ENCODE results near the gene TDP1. TPM values are rescaled to one million over a fixed set of nuclear protein-coding genes. Genes with fewer than 3 reads are reported as not detected.
A peak's percentile ranks its signal among the peaks of the same experiment; 100 is the strongest.

TDP1 gene
- total and polyA plus RNA-seq, 7 experiments from 2014 or later, result 39.0 to 69.2 (median 62.3) TPM

DNA sequence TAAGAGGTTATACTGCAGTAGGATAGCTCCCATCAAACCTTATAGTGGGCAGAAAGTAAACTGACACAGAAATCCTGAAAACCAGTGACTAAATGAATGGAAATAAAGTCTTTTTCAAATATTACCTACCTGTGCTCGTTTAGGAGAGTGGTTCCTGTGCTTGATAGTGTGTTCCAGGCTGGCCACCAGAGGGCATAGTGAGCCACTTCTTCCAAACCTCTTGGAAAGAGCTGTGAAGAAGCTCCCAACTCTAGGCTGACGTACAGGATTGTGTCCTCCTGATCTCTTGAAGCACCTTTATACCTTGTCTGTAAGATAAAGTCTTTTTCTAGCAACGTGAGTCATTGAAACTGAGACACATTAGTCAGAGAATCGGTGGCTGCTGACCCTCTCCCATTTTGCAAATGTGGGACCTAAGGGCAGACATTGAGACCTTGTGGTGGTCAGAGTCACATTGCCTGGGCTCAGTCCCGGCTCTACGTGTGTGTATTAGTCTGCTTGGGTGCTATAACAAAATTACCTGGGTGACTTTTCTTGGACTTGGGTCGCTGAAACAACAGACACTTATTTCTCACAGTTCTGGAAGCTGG lies 17.6 kb downstream of the TDP1 start:
- CTCF ChIA-PET, result interaction anchor here (0.6 to 2.1 kb wide), 12 partner anchors 12 to 785 kb away, joined by 3 to 17 read pairs (median 3); partner anchors contain the start of gene TDP1
- H3K36me3 ChIP-seq (ENCODE audit: control insufficient read depth in 2 of 3, insufficient read depth in 3 of 3, low read length in 3 of 3), result peaks cover 6 to 69% (median 6%) of the 10 kb centered on the region in 3 experiments
- POLR2A ChIA-PET, result interaction anchor here (0.6 to 2.7 kb wide), 2 partner anchors 18 to 20 kb away, joined by 3 to 16 read pairs; partner anchors contain the start of genes EFCAB11 and TDP1
- Mint-ChIP-seq H3K27me3 (no peaks in the 10 kb centered on the region), H3K36me3 (peaks cover 16 to 58% (median 28%) of the 10 kb centered on the region in 5 donors), H3K9me3 (no peaks in the 10 kb centered on the region), H3K4me3 (no peak overlapping the region), H3K4me1 (peaks cover 0 to 19% (median 3%) of the 10 kb centered on the region in 7 donors), H3K27ac (no peak overlapping the region)
- H3K9me3 ChIP-seq (ENCODE audit: control insufficient read depth in 2 of 3, low read length in 3 of 3), result no peaks in the 10 kb centered on the region
- peak; percentile 76 for ATAC-seq
- peak in 7 of 9 donors; percentile 21 to 44 (median 37) for DNase-seq
- H3K27ac ChIP-seq (ENCODE audit: low read depth, low read length), result no peak overlapping the region
- intact Hi-C loops (cut with micrococcal nuclease), result loop anchor here (1.0 to 10.0 kb wide), 6 partner anchors 17 to 724 kb away; partner anchors contain the start of gene EFCAB11 (in 1 of the 2)
- H3K4me1 ChIP-seq (ENCODE audit: control insufficient read depth in 2 of 2, insufficient read depth in 2 of 2, low read length in 2 of 2), result no peaks in the 10 kb centered on the region
- H3K4me3 ChIP-seq (ENCODE audit: low read length), result no peak overlapping the region
- no peaks in the 10 kb centered on the region for H3K27me3 ChIP-seq (ENCODE audit: control insufficient read depth in 2 of 2, insufficient read depth in 2 of 2, low read length in 2 of 2)

DNA sequence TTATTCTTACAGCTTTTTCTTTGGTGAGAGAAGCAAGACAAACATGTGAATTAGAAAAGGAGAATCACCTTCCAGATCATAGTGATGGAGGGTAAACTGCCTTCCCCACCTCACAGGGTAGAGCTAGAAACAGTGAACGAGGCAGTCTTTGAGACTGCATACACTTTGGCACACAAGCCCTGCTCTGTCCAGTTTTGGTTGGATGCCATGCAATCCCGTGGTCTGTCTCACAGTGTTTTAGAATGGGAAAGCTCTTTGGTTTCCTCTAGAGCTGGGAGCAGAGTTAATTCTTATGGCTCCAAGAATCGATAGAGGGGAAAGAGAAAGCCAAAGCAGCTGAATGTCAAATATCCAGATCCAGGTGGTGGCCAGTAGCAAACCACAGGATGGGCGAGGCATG lies 21.9 kb downstream of the TDP1 start:
- peaks cover 10 to 53% (median 29%) of the 10 kb centered on the region in 5 donors for H3K36me3 Mint-ChIP-seq
- Histone ChIP-seq H3K9me3 (ENCODE audit: control insufficient read depth in 2 of 3, low read length in 3 of 3) (no peaks in the 10 kb centered on the region), H3K27ac (ENCODE audit: low read depth, low read length) (no peak overlapping the region), H3K4me1 (ENCODE audit: control insufficient read depth in 2 of 2, insufficient read depth in 2 of 2, low read length in 2 of 2) (no peaks in the 10 kb centered on the region), H3K27me3 (ENCODE audit: control insufficient read depth in 2 of 2, insufficient read depth in 2 of 2, low read length in 2 of 2) (no peaks in the 10 kb centered on the region), H3K36me3 (ENCODE audit: control insufficient read depth in 2 of 3, insufficient read depth in 3 of 3, low read length in 3 of 3) (peaks cover 6 to 82% (median 19%) of the 10 kb centered on the region in 3 experiments), H3K4me3 (ENCODE audit: low read length) (no peak overlapping the region)
- no peak overlapping the region for H3K27ac Mint-ChIP-seq
- no peak overlapping the region for H3K4me3 Mint-ChIP-seq
- ATAC-seq (no peak), DNase-seq (no peak)
- H3K9me3 Mint-ChIP-seq, result no peaks in the 10 kb centered on the region
- peaks cover 0 to 6% (median 0%) of the 10 kb centered on the region in 7 donors for H3K4me1 Mint-ChIP-seq
- intact Hi-C loops (cut with micrococcal nuclease), result loop anchor here in 1 of 2 donors (10.0 kb wide), 1 partner anchor 717 kb away; no protein-coding TSS in a partner anchor
- H3K27me3 Mint-ChIP-seq, result no peaks in the 10 kb centered on the region
- POLR2A ChIA-PET, result no interaction called here
- CTCF ChIA-PET, result interaction anchor here (1.2 to 1.6 kb wide), 2 partner anchors 12 to 21 kb away, joined by 3 to 4 read pairs; no protein-coding TSS in a partner anchor

DNA sequence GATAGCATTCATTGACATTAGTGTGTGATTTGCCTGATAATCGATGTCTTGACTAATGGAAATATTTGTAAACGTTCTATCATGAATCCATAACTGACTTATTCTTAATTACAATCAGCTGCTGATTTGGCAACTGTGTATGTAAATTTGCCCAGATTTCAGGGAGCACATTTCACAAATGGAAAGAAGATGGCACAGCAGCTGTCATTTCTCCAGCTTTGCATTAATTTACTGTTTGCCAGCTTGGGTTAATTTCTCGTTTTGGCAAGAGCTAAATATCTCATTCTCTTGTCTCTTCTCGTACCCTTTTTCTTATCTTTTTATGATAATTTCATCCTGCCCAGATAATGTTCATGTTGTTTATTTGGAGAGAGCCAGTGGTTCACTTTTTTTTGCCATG lies 22.9 kb downstream of the TDP1 start:
- Mint-ChIP-seq H3K36me3 (peaks cover 17 to 55% (median 31%) of the 10 kb centered on the region in 5 donors), H3K9me3 (no peaks in the 10 kb centered on the region), H3K4me3 (no peak overlapping the region), H3K4me1 (peaks cover 0 to 4% (median 0%) of the 10 kb centered on the region in 7 donors), H3K27ac (no peak overlapping the region), H3K27me3 (no peaks in the 10 kb centered on the region)
- intact Hi-C loops (cut with micrococcal nuclease), result loop anchor here in 1 of 2 donors (10.0 kb wide), 1 partner anchor 716 kb away; no protein-coding TSS in a partner anchor
- ChIA-PET POLR2A (interaction anchor here (0.6 to 1.3 kb wide), 2 partner anchors 22 to 652 kb away, joined by 4 to 6 read pairs; no protein-coding TSS in a partner anchor), CTCF (interaction anchor here (0.5 to 1.6 kb wide), 2 partner anchors 13 to 1699 kb away, joined by 4 read pairs; no protein-coding TSS in a partner anchor)
- DNase-seq (no peak), ATAC-seq (no peak)
- peaks cover 6 to 85% (median 21%) of the 10 kb centered on the region in 3 experiments for H3K36me3 ChIP-seq (ENCODE audit: control insufficient read depth in 2 of 3, insufficient read depth in 3 of 3, low read length in 3 of 3)
- H3K9me3 ChIP-seq (ENCODE audit: control insufficient read depth in 2 of 3, low read length in 3 of 3), result no peaks in the 10 kb centered on the region
- no peak overlapping the region for H3K27ac ChIP-seq (ENCODE audit: low read depth, low read length)
- no peak overlapping the region for H3K4me3 ChIP-seq (ENCODE audit: low read length)
- H3K4me1 ChIP-seq (ENCODE audit: control insufficient read depth in 2 of 2, insufficient read depth in 2 of 2, low read length in 2 of 2), result no peaks in the 10 kb centered on the region
- no peaks in the 10 kb centered on the region for H3K27me3 ChIP-seq (ENCODE audit: control insufficient read depth in 2 of 2, insufficient read depth in 2 of 2, low read length in 2 of 2)

DNA sequence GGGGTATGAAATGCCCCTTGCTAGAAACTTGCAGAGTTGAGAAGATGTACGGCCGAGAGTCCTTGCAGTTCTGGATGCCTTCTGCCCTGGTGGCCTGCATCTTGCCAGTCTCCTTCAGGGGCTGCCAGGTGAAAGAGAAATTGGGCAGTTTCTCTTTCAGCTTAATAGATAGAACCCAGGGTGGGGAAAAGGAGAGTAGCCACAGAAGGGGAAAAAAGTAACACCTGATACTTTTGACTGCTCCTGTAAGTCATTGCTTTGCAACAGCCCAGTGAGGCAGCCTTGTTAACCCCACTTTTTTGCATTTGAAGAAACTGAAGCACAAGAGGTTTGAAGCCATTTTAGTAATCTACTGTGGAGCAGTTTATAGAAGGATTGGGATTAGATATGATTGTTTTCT lies 27.6 kb downstream of the TDP1 start:
- no peaks in the 10 kb centered on the region for H3K4me1 ChIP-seq (ENCODE audit: control insufficient read depth in 2 of 2, insufficient read depth in 2 of 2, low read length in 2 of 2)
- intact Hi-C loops (cut with micrococcal nuclease), result no loop called here
- peak overlapping the region in 1 of 9 donors; percentile 23 for H3K27ac Mint-ChIP-seq
- ChIA-PET POLR2A (no interaction called here), CTCF (no interaction called here)
- H3K4me1 Mint-ChIP-seq, result peaks cover 0 to 2% (median 0%) of the 10 kb centered on the region in 7 donors
- no peaks in the 10 kb centered on the region for H3K9me3 ChIP-seq (ENCODE audit: control insufficient read depth in 2 of 3, low read length in 3 of 3)
- peaks cover 0 to 84% (median 26%) of the 10 kb centered on the region in 3 experiments for H3K36me3 ChIP-seq (ENCODE audit: control insufficient read depth in 2 of 3, insufficient read depth in 3 of 3, low read length in 3 of 3)
- H3K4me3 ChIP-seq (ENCODE audit: low read length), result no peak overlapping the region
- DNase-seq, result no peak
- no peaks in the 10 kb centered on the region for H3K9me3 Mint-ChIP-seq
- no peak overlapping the region for H3K4me3 Mint-ChIP-seq
- H3K27me3 ChIP-seq (ENCODE audit: control insufficient read depth in 2 of 2, insufficient read depth in 2 of 2, low read length in 2 of 2), result no peaks in the 10 kb centered on the region
- H3K27ac ChIP-seq (ENCODE audit: low read depth, low read length), result no peak overlapping the region
- no peak for ATAC-seq
- peaks cover 17 to 73% (median 35%) of the 10 kb centered on the region in 5 donors for H3K36me3 Mint-ChIP-seq
- H3K27me3 Mint-ChIP-seq, result no peaks in the 10 kb centered on the region

DNA sequence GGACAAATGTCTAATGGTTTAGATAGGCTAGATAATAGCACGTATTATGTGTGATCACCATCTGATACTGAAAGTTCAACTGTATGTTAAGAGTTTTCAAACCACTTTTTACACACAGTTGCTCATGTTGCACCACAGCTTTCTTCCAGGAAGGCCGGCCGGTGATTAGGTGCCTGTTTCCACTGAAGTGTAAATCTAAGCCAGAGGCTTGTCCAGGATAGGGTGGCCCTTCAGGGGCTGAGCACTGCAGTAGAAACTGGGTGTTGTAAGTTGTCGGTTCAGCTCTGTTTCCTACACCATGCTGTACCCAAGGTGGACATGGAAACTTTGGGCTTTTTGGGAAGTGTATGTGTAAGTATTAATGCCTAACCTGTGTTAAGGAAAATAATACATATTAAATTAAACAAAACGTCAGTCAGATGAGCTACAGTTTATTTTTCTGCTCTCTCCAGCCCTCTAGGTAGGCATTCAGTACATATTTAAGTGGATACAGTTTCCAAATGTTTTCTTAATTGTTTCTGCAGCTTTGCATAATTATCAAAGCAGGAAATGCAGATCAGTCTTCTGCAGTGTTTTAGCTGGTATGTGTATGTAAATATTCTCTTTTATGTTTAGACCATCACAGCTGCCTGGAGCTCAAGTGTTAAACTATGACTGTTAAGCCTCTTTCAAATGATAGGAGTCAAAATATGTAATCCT lies 30.9 kb downstream of the TDP1 start:
- Histone ChIP-seq H3K27ac (ENCODE audit: low read depth, low read length) (no peak overlapping the region), H3K36me3 (ENCODE audit: control insufficient read depth in 2 of 3, insufficient read depth in 3 of 3, low read length in 3 of 3) (peaks cover 0 to 68% (median 30%) of the 10 kb centered on the region in 3 experiments), H3K9me3 (ENCODE audit: control insufficient read depth in 2 of 3, low read length in 3 of 3) (no peaks in the 10 kb centered on the region), H3K4me3 (ENCODE audit: low read length) (no peak overlapping the region), H3K4me1 (ENCODE audit: control insufficient read depth in 2 of 2, insufficient read depth in 2 of 2, low read length in 2 of 2) (no peaks in the 10 kb centered on the region), H3K27me3 (ENCODE audit: control insufficient read depth in 2 of 2, insufficient read depth in 2 of 2, low read length in 2 of 2) (no peaks in the 10 kb centered on the region)
- POLR2A ChIA-PET, result no interaction called here
- ATAC-seq (no peak), DNase-seq (no peak)
- Mint-ChIP-seq H3K27me3 (no peaks in the 10 kb centered on the region), H3K27ac (no peak overlapping the region), H3K4me1 (peaks cover 0 to 2% (median 0%) of the 10 kb centered on the region in 7 donors), H3K9me3 (no peaks in the 10 kb centered on the region), H3K36me3 (peaks cover 14 to 76% (median 38%) of the 10 kb centered on the region in 5 donors), H3K4me3 (no peak overlapping the region)
- intact Hi-C loops (cut with micrococcal nuclease), result no loop called here
- CTCF ChIA-PET, result no interaction called here

DNA sequence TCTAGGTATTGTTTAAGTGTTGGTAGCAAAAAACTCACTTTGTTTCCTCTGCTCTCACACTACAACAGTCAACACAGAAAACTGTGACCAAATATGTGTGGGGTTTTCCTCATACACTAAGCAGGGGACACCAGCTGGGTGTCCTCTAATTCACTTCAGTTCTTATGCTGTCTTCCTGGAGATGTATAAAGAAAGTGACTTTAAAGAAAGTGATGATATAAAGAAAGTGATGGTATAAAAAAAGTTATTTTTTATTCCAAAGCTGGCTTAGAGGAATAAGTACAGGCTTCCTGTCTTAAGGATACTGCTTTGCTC lies 31.4 kb downstream of the TDP1 start:
- Mint-ChIP-seq H3K36me3 (peaks cover 14 to 71% (median 34%) of the 10 kb centered on the region in 5 donors), H3K27me3 (no peaks in the 10 kb centered on the region), H3K4me1 (peaks cover 0 to 2% (median 0%) of the 10 kb centered on the region in 7 donors), H3K27ac (no peak overlapping the region), H3K9me3 (no peaks in the 10 kb centered on the region), H3K4me3 (no peak overlapping the region)
- ChIA-PET POLR2A (no interaction called here), CTCF (no interaction called here)
- Histone ChIP-seq H3K4me3 (ENCODE audit: low read length) (no peak overlapping the region), H3K27ac (ENCODE audit: low read depth, low read length) (no peak overlapping the region), H3K4me1 (ENCODE audit: control insufficient read depth in 2 of 2, insufficient read depth in 2 of 2, low read length in 2 of 2) (no peaks in the 10 kb centered on the region), H3K36me3 (ENCODE audit: control insufficient read depth in 2 of 3, insufficient read depth in 3 of 3, low read length in 3 of 3) (peaks cover 0 to 65% (median 30%) of the 10 kb centered on the region in 3 experiments), H3K27me3 (ENCODE audit: control insufficient read depth in 2 of 2, insufficient read depth in 2 of 2, low read length in 2 of 2) (no peaks in the 10 kb centered on the region), H3K9me3 (ENCODE audit: control insufficient read depth in 2 of 3, low read length in 3 of 3) (no peaks in the 10 kb centered on the region)
- ATAC-seq (no peak), DNase-seq (no peak)
- intact Hi-C loops (cut with micrococcal nuclease), result no loop called here
